Omental fat pad (tissue), 4 donors: Measurements from ENCODE around the gene PRR23C. TPM values are rescaled to one million over a fixed set of nuclear protein-coding genes. Genes with fewer than 3 reads are reported as not detected.
"Not testable (repeated sequence)": the region's sequence is repeated elsewhere in the genome, so short reads cannot be mapped to it uniquely, and the experiment has no call there.

ENCODE experiments used
- ATAC-seq: fragments of 150-250 bp; one replicate; pipeline ENCODE4 v1.9.1; 2016; ENCODE audit warnings: mild to moderate bottlenecking, moderate library complexity; ENCODE audit not compliant: low FRiP score
- DNase-seq: peaks from one replicate; pipeline ENCODE4 v3.0.0-alpha.2; 2019; ENCODE audit warnings: low spot score
- total RNA-seq, 4 donors: library from RNA; depleted of rRNA; stranded (reverse); fragments of >200 nt; gene quantifications; one replicate each; pipeline ENCODE4 v1.1.0, GENCODE V29; 2016
- TF ChIP-seq, protein P1 (sequence below), 3 donors: fragments of 450-650 bp; IDR thresholded peaks; one replicate each; pipeline ENCODE4 v1.5.1; 2016 to 2017; ENCODE audit warnings: antibody characterized with exemption in 3 of 3, mild to moderate bottlenecking in 3 of 3, moderate library complexity in 2 of 3

The PRR23C gene
- total RNA-seq, 4 donors from 2014 or later, result not detected

DNA sequence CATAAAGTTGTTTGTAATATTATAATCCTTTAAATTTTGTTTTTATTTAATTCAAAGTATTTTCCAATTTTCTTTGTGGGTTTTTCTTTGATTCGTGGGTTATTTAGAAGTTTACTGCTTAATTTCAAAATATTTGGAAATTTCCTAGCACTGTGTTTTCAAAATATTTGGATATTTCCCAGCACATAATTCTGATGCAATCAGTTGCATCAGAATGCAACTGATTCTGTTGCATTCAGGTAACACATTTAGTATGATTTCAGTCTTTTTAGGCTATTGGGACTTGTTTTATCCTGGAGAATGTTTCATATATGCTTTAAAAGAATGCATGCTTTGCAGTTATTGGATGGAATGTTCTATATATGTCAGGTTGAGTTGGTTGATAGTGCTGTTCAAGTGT, 18.2 kb upstream of the PRR23C start:
- TF ChIP-seq, protein P1, sequence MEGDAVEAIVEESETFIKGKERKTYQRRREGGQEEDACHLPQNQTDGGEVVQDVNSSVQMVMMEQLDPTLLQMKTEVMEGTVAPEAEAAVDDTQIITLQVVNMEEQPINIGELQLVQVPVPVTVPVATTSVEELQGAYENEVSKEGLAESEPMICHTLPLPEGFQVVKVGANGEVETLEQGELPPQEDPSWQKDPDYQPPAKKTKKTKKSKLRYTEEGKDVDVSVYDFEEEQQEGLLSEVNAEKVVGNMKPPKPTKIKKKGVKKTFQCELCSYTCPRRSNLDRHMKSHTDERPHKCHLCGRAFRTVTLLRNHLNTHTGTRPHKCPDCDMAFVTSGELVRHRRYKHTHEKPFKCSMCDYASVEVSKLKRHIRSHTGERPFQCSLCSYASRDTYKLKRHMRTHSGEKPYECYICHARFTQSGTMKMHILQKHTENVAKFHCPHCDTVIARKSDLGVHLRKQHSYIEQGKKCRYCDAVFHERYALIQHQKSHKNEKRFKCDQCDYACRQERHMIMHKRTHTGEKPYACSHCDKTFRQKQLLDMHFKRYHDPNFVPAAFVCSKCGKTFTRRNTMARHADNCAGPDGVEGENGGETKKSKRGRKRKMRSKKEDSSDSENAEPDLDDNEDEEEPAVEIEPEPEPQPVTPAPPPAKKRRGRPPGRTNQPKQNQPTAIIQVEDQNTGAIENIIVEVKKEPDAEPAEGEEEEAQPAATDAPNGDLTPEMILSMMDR (IDR thresholded peaks at IDR 0.05), result no peak
- no peak for DNase-seq
- ATAC-seq, result no peak

DNA sequence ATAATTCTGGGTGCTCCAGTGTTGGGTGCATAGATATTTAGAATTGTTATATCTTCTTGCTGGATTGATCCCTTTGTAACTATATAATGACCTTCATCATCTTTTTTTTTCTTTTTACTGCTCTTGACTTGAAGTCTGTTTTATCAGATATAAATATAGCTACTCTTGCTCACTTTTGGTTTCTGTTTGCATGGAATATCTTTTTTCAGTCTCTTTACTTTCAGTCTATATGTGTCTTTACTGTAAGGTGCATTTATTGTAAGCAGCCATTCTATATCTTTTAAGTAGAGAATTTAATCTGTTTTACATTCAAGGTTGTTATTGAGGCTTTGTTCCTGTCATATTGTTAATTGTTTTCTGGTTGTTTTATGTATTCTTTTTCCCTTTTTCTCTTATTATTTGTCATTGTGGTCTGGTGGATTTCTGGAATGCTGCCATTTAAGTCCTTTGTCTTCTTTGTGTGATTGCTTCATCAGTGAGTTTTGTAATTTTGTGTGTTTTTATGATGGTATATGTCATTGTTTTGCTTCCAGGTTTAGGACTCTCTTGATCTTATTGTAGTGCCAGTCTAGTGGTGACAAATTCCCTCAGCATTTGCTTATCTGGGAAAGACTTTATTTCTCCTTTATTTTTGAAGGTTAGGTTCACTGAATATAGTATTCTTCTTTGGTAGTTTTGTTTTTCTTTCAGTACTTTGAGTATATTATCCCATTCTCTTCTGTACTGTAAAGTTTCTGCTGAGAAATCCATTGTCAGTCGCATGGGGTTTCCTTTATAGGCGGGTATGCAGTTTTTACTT, 8.3 kb upstream of the PRR23C start:
- ATAC-seq, result no peak
- TF ChIP-seq, protein P1 (IDR thresholded peaks at IDR 0.05), result no peak
- no peak for DNase-seq

DNA sequence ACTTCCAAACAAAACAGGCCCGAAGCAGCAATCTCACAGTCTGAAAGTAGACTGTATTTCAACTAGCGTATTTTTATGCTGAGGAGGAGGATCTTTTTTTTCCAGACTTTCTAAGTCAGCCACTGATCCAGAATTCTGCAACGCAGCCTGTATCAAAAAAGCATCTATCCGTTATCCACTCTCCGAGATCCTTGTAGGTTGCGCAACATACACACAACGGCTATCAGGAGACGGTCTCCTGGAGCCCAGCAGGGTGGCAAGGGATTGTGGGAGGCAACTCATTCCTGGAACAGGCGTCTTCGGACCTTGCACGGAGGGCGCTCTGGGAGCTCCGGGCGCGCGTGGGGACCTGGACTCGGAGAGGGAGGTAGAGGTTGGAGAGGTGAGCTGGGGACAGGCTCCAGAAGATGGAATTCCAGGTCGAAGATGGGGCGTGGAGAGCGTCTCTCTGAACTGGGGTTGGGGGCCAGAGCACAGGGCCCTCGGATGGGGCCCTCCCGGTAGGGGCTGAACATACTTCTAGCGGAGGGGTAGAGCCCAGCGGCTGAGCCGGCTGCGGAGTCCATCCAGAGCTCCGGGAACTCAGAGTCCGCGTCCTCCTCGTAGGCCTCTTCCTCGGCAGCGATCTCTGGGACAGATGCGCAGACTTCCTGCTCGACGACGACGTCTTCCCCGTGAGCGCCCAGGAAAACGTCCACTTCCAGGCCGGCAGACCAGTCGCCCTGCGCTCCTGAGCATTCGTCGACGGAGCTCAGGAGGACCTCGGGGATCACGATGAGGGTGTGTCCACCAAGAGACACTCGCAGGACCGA, 932 bp downstream of the PRR23C start:
- no peak for DNase-seq
- ATAC-seq, result no peak
- TF ChIP-seq, protein P1 (IDR thresholded peaks at IDR 0.05), result no peak

DNA sequence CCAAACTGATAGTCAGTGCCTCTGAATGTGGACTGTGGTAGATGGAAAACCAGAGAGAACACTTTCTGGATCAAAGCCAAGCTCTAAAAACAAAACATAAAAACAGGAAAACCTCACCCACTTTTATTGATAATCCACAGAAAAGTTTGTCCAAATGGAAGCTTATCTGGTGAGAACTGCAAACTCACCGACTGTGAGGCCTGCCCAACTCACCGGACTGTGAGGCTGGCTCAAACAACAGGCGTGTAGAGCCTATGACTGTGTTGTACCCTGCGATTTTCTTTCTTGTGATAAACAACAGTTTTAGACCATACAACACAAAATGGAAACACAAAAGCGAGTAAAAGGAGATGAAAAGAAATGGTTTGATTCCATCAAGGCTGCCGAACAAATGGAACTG, 7.2 kb downstream of the PRR23C start:
- ATAC-seq (no peak), DNase-seq (no peak)
- TF ChIP-seq, protein P1 (IDR thresholded peaks at IDR 0.05), result no peak

DNA sequence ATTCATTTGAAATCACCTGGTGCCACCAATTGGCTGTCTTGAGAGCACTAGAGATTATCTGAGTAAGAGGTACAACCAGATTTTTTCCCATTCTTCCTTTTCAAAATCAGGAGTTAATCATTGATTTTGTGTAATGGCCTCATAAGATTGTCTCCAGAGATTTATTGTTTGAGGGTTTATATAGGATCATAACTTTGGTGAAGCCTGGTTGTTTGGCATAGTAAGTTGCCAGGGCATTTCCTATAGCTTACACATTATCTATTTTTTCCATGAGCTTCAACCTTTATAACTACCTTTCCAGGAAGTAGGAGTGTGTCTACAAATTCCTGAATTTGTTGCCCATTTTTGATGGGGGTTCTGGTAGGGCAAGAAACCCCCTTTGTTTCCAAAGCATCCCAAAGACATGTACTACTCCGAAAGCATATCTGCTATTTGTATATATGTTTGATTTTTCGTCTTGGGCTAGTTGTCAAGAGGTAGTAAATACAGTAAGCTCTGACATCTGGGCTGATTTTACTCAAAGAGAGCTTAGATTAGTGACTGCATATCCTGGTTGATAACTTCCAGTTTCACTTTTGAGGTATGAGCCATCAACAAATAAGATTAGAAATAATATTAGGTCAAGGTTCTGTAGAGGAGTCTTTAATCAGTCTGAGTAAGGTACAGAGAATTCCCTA, 12.2 kb downstream of the PRR23C start:
- no peak for ATAC-seq

DNA sequence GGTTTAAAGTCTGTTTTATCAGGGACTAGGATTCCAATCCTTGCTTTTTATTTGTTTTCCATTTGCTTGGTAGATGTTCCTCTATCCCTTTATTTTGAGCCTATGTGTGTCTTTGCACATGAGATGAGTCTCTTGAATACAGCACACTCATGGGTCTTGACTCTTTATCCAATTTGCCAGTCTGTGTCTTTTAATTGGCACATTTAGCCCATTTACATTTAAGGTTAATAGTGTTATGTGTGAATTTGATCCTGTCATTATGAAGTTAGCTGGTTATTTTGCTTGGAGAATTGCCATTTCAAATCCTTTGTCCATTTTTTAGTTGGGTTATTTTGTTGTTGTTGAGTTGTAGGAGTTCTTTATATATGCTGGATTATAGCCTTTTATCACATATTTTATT, 14.1 kb downstream of the PRR23C start:
- not testable (repeated sequence) for ATAC-seq, DNase-seq

More for the DNA sequence above, 12.2 kb downstream of the PRR23C start:
- TF ChIP-seq, protein P1 (IDR thresholded peaks at IDR 0.05), result no peak
- DNase-seq, result no peak

DNA sequence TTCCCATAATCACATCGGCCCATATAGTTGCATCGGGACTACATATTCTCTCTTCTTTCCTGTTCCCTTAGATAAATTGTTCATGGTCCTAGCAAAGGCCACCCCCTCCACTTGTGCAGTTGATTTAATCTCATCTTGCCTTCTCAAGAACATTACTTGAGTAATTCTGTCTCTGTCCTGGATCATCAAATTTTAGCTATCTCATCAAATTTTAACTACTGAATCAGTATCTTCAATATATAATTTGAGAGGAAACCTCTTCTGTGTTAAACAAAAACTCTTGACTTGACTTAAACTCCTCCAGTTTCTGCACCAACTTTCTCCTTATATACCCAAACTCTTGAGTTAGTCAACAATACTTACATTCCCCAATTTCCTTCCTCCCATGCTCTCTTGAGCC, 19.7 kb downstream of the PRR23C start:
- no peak for ATAC-seq
- no peak for DNase-seq
- TF ChIP-seq, protein P1 (IDR thresholded peaks at IDR 0.05), result no peak
